GM21786 (cell line): ENCODE measurements around the gene ANKAR.
"Not testable (repeated sequence)": the region's sequence is repeated elsewhere in the genome, so short reads cannot be mapped to it uniquely, and the experiment has no call there.

Experiments used
- ATAC-seq: cut with Tn5 transposase; IDR thresholded peaks from one replicate; pipeline ENCODE4 v1.9.1; 2021; ENCODE audit not compliant: unreplicated experiment

ANKAR gene

DNA sequence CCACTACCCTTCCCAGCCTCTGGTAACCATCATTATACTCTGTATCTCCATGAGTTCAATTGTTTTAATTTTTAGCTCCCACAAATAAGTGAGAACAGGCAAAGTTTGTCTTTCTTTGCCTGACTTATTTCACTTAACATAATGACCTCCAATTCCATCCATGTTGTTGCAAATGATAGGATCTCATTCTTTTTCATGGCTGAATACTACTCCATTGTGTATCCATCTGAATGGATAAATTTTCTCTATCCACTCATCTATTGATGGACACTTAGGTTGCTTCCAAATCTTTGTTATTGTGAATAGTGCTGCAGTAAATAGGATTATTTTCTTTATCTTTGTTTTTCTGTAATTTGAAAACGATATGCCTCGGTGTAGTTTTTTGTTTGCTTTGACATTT lies 26.2 kb downstream of the ANKAR start:
- ATAC-seq, result no peak

GRCh38 chr2:189702071-189702470 lies 27.6 kb downstream of the ANKAR start:
- ATAC-seq, result no peak

- ATAC-seq, result no peak
These were observed 35.2 kb downstream of the ANKAR start for GRCh38 chr2:189709501-189710221.

DNA sequence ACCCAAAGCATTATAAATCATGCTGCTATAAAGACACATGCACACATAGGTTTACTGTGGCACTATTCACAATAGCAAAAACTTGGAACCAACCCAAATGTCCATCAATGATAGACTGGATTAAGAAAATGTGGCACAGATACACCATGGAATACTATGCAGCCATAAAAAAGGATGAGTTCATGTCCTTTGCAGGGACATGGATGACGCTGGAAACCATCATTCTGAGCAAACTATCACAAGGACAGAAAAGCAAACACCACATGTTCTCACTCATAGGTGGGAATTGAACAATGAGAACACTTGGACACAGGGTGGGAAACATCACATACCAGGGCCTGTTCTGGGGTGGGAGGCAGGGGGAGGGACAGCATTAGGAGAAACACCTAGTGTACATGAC lies 43.1 kb downstream of the ANKAR start:
- not testable (repeated sequence) for ATAC-seq

DNA sequence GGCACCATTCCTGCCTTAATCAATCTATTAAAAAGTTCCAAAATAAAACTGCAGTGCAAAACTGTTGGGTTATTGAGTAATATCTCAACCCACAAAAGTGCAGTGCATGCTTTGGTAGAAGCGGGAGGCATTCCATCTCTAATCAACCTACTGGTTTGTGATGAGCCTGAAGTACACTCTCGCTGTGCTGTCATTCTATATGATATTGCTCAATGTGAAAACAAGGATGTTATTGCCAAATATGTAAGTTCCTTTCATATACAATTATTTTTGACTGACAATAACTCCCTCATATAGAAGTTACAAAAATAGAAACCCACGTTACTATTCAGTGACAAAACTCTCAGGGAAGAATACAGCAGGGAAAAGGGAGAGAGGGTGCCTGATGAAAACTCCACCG lies 45.1 kb downstream of the ANKAR start:
- no peak for ATAC-seq

DNA sequence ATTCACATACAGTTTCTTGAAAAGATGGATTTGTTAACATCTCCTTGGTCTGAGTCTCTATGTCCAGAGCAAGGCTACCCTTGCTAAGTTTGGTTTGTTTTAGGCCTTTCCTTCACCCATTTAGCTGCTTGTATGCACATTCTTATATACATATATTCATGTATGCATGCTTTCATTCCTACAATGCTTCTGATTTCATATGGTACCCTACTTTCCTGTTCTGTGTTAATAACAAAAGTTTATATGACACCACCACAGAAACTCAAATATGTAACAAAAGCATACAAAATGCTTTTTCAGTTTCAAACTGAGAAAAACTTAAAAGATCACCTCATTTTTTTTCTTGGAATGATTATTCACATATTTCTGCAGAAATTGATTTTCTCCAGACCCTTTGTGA lies 48.7 kb downstream of the ANKAR start:
- ATAC-seq, result no peak
